Endothelial cell of hepatic sinusoid (primary cell): ENCODE data around the gene PIAS2.
"Not testable (repeated sequence)": the region's sequence is repeated elsewhere in the genome, so short reads cannot be mapped to it uniquely, and the experiment has no call there.

Experiments
- in situ Hi-C: cut with HindIII; loops from 2 replicates; pipeline ENCODE4 v1.10.0; 2017; ENCODE audit warnings: low sequenced_read_pairs

The PIAS2 gene

DNA sequence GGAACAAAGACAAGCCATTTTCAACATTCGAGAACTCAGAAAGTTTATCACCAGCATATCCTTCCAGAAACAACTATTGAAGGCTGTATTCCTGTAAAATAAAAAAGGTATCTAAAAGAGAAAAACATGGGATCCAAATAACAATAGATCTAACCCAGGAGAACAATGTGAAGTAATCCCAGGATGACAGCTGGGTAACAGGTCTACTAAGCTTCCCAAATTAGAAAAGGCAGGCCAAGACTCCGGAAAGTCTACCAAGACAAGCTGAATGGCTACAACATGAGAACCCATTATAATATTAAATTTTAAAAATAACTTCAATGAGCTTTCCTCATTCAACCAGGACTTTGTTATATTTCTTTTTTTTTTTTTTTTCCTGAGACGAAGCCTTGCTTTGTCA lies 6.5 kb downstream of the PIAS2 start:
- in situ Hi-C loops: no loop called here

DNA sequence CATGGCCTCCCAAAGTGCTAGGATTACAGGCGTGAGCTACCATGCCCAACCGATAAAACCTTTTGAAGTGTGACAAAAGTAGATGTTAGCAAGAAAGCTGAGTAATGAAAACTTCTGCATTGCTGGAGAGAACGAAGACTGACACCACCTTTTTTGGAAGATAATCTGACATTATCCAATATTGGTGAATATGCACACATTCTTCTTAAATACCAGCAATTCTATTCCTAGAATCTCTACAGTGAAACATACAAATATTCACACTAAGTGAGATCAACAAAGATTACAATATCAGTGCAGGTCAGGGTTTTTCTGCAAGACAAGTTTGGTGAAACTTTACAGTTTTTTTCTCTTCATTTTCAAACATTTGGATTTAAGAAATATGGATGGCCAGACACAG lies 7.8 kb downstream of the PIAS2 start:
- in situ Hi-C loops: no loop called here

DNA sequence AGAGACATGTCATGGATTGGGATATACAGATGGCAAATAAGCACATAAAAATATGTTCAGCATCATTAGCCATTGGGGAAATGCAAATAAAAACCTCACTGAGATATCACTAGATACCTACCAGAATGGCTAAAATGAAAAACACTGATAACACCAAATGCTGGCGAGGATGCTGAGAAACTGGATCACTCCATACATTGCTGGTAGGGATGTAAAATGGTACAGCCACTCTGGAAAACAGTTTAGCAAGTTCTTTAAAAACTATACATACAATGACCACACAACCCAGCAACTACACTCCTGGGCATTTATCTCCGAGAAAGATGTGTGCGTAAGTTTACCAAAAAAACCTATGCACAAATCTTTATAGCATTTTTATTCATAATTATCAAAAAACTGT lies 13.9 kb downstream of the PIAS2 start:
- in situ Hi-C loops: no loop called here

- in situ Hi-C loops: loop anchor here (10.0 kb wide), 1 partner anchor 55 kb away; no protein-coding TSS in a partner anchor
Measured at GRCh38 chr18:46899274-46899948, 17.9 kb downstream of the PIAS2 start.

- in situ Hi-C loops: loop anchor here (5.0 to 10.0 kb wide), 2 partner anchors 49 to 92 kb away; no protein-coding TSS in a partner anchor
Measured at GRCh38 chr18:46894124-46894523, 23.2 kb downstream of the PIAS2 start.

GRCh38 chr18:46893360-46893759 lies 23.9 kb downstream of the PIAS2 start:
- in situ Hi-C loops: loop anchor here (5.0 to 10.0 kb wide), 2 partner anchors 49 to 91 kb away; no protein-coding TSS in a partner anchor

DNA sequence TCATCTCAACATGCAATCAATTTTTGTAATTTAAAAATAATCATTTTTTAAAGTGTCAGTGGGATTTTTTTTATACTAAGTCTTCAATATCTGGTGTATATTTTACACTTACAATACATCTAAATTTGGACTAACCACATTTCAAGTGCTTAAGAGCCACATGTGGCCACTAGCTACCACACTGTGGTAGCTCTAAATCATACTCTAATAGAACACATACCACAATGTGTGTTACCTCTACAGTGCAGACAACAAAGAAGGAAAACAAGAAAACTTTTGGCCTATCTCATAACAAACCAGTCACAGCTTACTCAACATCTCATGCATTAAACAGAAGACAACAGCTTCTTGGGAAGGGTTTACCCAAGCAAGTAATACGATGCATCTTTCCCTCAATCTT lies 24.5 kb downstream of the PIAS2 start:
- in situ Hi-C loops: loop anchor here (5.0 to 10.0 kb wide), 2 partner anchors 48 to 91 kb away; no protein-coding TSS in a partner anchor

DNA sequence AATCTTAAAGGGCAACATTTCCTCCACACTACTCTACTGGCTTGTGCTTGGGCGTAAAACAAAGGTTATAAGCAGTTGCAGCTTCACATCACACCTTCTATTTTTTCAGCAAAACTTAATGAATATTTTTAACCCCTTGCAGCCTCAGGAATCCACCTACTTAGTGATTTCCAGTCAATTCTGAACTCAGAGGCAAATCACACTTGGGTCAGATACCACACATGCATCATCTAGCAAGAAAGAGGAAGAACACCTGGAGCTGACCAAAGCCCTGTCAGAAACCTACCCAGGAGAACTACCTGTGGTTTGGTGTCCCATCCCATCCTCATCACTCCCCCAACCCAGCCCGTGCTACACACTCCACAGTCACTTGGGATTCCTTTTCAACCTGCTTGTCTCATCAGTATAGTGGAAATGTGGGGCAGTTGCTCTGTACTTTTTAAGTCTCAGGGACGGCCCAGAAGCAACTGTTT lies 25.5 kb downstream of the PIAS2 start:
- in situ Hi-C loops: loop anchor here (5.0 to 10.0 kb wide), 2 partner anchors 47 to 89 kb away; no protein-coding TSS in a partner anchor

DNA sequence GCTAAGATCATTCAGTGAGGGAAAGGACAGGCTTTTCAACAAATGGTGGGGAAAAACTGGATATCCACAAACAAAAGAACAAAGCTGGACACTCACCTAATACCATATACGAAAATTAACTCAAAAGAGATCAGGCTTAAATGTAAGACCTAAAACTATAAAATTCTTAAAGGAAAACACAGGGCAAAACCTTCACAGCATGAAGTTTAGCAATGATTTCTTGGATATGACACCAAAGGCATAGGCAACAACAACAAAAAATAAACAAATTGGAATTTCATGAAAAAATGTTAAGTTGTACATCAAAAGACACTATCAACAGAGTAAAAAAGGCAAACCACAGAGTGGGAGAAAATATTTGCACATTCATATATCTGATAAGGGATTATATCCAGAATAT lies 28.3 kb downstream of the PIAS2 start:
- in situ Hi-C loops: no loop called here

DNA sequence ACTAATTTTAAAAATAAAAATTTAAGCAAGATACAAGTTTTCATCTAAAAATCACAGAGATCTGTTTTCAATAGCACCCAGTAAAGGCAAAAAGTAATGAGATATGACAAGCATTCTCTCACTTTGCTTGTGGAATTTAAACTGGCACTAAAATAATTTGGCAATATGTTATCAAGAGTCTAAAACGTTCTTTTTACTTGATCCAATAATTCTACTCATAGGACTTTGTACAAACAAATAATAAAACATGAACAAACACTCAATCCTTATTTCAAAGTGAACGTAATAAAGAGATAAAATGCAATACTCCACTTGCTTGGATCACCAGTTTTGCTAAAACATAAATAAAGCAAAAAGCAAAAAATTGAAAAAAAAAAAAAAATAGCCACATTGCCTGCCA lies 30.4 kb downstream of the PIAS2 start:
- in situ Hi-C loops: no loop called here

DNA sequence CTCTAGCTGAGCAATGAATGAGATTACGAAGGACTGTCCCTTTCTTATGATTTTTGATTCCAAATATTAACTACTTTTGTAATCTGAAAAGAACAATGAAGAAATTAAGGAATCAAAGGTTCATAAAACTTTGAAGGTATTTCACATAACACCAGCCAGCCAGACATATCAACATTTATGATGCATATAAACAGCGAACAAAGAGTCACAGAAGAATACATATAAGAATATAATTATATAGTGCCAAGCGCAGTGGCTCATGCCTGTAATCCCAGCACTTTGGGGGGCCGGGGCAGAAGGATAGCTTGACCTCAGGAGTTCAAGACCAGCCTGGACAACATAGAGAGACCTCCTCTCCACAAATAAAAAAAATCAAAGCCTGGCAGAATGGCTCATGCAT lies 34.1 kb downstream of the PIAS2 start:
- in situ Hi-C loops: no loop called here

- in situ Hi-C loops: no loop called here
Measured at GRCh38 chr18:46877329-46877987, 39.8 kb downstream of the PIAS2 start.

- in situ Hi-C loops: no loop called here
Measured at GRCh38 chr18:46868169-46868921, 49.0 kb downstream of the PIAS2 start.

- in situ Hi-C loops: no loop called here
Measured at GRCh38 chr18:46867367-46868143, 49.8 kb downstream of the PIAS2 start.

DNA sequence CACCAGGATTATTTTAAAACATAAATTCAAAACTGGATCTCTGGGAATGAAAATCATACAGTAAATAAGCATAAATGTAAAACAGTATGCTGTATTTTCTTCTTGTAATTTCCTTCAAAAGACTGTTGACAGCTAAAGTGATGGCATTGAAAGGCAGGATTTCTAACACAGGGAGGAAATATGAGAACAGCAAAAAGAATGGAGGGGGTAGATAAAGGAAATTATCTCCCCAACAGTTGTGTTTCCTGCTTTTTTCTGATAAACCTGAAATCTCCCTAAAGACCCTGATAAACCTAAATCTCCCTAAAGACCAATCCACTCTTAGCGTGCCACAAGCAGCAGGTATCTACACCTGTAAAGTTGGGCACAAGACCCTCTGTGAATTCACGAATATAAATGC lies 50.8 kb downstream of the PIAS2 start:
- in situ Hi-C loops: no loop called here

GRCh38 chr18:46865245-46865644 lies 52.1 kb downstream of the PIAS2 start:
- in situ Hi-C loops: not testable (repeated sequence)

DNA sequence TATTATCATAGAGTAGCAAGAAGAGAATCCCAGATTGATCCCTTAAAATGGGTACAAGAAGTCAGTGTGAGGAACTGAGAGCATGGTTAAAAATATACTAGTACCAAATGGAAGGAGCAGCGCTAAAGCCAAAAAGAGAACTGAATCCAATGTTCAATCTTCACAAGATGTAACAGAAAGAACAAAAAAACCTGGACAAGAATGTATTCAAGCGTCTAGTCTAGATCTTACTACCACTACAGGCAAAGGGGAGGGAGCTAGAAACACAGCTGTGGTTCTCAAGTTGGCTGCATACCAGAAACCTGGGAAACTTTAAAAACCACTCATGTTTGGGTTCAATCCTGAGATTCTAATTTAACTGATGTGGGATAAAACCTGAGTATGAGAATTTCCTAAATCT lies 57.5 kb downstream of the PIAS2 start:
- in situ Hi-C loops: no loop called here

DNA sequence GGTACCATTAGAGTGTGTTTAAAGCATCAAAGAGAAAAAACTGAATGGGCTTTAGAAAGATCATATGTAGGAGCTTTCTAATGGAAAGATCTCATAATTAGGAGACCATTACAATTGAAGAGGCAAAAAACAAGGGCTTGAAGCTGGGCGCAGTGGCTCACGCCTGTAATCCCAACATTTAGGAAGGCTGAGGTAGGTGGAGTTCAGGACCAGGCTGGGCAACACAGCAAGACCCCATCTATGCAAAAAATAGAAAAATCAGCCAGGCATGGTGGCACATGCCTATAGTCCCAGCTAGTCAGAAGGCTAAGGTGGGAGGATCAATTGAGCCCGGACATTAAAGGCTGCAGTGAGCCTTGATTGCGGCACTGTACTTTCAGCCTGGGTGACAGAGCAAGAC lies 59.0 kb downstream of the PIAS2 start:
- in situ Hi-C loops: no loop called here

DNA sequence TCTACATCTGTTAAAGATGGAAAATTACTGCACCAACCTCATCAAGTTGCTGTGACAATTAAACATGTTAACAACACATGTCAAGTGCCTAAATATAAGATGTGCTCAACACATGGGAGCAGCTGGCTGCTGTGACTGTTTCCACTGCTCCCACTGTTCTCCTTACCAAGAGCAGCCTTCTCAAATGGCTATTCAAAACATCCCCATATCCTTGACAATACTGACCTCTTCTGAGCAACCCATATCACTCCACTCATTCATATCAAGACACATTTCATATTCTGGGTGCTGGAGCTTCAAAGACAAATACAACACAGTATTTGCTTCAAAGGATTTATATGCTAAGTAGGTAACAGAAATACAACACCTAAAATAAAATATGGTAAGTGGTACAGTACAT lies 60.3 kb downstream of the PIAS2 start:
- in situ Hi-C loops: no loop called here

DNA sequence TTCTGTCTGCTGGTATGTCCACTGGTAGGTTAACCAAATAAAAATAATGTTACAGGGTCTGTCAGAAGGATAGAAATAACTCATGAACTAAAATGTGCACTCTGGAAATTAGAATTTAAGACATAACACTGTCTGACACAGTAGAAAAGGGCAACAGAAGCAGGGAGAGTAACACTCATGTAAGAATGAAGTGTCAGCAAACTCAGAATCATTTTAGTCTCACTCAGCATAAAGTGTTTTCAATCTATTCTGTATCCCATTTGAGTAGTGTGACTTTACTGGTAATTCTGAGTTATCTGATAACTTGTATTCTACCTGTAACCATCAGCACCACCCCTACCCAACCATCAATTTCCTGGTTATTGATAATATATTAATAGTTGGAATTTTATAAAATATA lies 68.3 kb downstream of the PIAS2 start:
- in situ Hi-C loops: loop anchor here (5.0 to 10.0 kb wide), 2 partner anchors 46 to 68 kb away; partner anchors contain the start of genes KATNAL2 and PIAS2

DNA sequence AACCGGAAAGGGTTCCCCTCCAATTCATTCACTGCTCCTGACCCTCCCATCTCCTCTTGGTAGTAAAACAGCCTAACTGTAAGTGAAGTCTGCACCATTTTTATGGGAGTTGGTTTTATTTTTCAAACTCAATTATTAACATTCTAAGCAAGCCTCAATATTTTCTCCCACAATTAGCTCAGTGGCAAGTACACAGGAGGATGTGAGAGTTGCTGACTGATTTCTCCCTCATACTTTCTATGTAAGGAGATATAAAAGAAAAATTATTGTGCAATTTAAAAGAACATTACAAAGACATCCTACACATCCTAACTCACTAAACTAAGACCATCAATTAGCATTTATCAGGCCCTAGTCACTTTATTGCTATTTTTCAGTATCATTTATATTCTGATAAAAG lies 73.9 kb downstream of the PIAS2 start:
- in situ Hi-C loops: loop anchor here (10.0 kb wide), 1 partner anchor 51 kb away; no protein-coding TSS in a partner anchor
